H1 (cell line): ENCODE results near the gene RPL32. TPM values are rescaled to one million over a fixed set of nuclear protein-coding genes. Genes with fewer than 3 reads are reported as not detected.

Source experiments
- CTCF ChIA-PET: fragments of 300-600 bp; sonication (Branson Sonifier 250); formaldehyde crosslinking; loops from one replicate; lab custom pipeline; 2021; ENCODE audit not compliant: partially characterized antibody; lab: Charles Lee
- POLR2A ChIA-PET: fragments of 300-600 bp; sonication (Branson Sonifier 250); formaldehyde crosslinking; loops from one replicate; lab custom pipeline; 2021; ENCODE audit warnings: inconsistent platforms; ENCODE audit not compliant: partially characterized antibody; lab: Charles Lee
- DNase-seq, 2 experiments: peaks; one replicate each; pipeline versions ENCODE4 v3.0.0 to v3.0.0-alpha.2; 2010 to 2022; ENCODE audit warnings: low spot score in 2 of 2, low read depth in 1 of 2, mixed read lengths in 1 of 2
- FAIRE-seq: peaks from 2 replicates; lab custom pipeline; 2011; peaks lifted over from hg19 to GRCh38; lab: Jason Lieb, UNC
- H2AFZ ChIP-seq: 2 replicates; pipeline ENCODE4 v1.8.1; 2012; ENCODE audit warnings: low read length, inconsistent platforms
- H2AK5ac ChIP-seq: 2 replicates; pipeline ENCODE4 v1.6.1; 2013; ENCODE audit warnings: low read depth, low read length
- H2BK120ac ChIP-seq: replicated peaks from 2 replicates; pipeline ENCODE3; 2013; ENCODE audit warnings: low read depth, low read length, inconsistent platforms
- H2BK12ac ChIP-seq: 2 replicates; pipeline ENCODE4 v1.6.1; 2013; ENCODE audit warnings: low read depth, low read length
- H2BK15ac ChIP-seq: 2 replicates; pipeline ENCODE4 v1.6.1; 2013; ENCODE audit warnings: low read length
- H2BK20ac ChIP-seq: 2 replicates; pipeline ENCODE4 v1.6.1; 2013; ENCODE audit warnings: low read length
- H2BK5ac ChIP-seq: 2 replicates; pipeline ENCODE4 v1.6.1; 2013; ENCODE audit warnings: low read depth, low read length
- H3K14ac ChIP-seq: 2 replicates; pipeline ENCODE4 v1.6.1; 2013; ENCODE audit warnings: inconsistent platforms; ENCODE audit not compliant: insufficient read length
- H3K18ac ChIP-seq: 2 replicates; pipeline ENCODE4 v1.6.1; 2013; ENCODE audit warnings: low read length; ENCODE audit errors: extremely low read depth
- H3K23ac ChIP-seq: 2 replicates; pipeline ENCODE4 v1.6.1; 2013; ENCODE audit warnings: inconsistent platforms; ENCODE audit not compliant: insufficient read length
- H3K23me2 ChIP-seq: 2 replicates; pipeline ENCODE4 v1.6.1; 2013; ENCODE audit warnings: low read depth, low read length
- H3K27ac ChIP-seq: 2 replicates; pipeline ENCODE4 v1.6.1; 2011; ENCODE audit warnings: low read depth, low read length, inconsistent platforms
- H3K27me3 ChIP-seq, 4 experiments: replicated peaks in 1 of 4; 1 replicate in 1 of 4; 2 replicates in 3 of 4; pipeline versions ENCODE4 v1.6.1 to v1.8.1; 2011 to 2013; ENCODE audit warnings: low read length in 3 of 4, mild to moderate bottlenecking in 3 of 4, inconsistent platforms in 2 of 4, mixed read lengths in 2 of 4, moderate library complexity in 1 of 4; ENCODE audit not compliant: control insufficient read depth in 3 of 4, insufficient read depth in 3 of 4; ENCODE audit errors: extremely low read depth in 1 of 4
- H3K36me3 ChIP-seq, 4 experiments: 2 replicates each; pipeline versions ENCODE4 v1.6.1 to v1.8.1; 2011 to 2013; ENCODE audit warnings: mild to moderate bottlenecking in 4 of 4, low read length in 3 of 4, moderate library complexity in 2 of 4, control low read depth in 1 of 4, inconsistent platforms in 1 of 4; ENCODE audit not compliant: insufficient read depth in 4 of 4, control insufficient read depth in 2 of 4
- H3K4ac ChIP-seq: replicated peaks from 2 replicates; pipeline ENCODE3; 2013; ENCODE audit warnings: low read length, low read depth, mixed read lengths, inconsistent platforms; ENCODE audit not compliant: insufficient read length
- H3K4me1 ChIP-seq, 4 experiments: replicated peaks in 1 of 4; 1 replicate in 1 of 4; 2 replicates in 3 of 4; pipeline versions ENCODE4 v1.6.1 to v1.8.1; 2011 to 2013; ENCODE audit warnings: low read length in 3 of 4, inconsistent platforms in 2 of 4, mixed read lengths in 1 of 4; ENCODE audit not compliant: insufficient read depth in 4 of 4, control insufficient read depth in 3 of 4
- H3K4me2 ChIP-seq, 2 experiments: 2 replicates each; pipeline versions ENCODE4 v1.6.1 to v1.8.1; 2011 to 2013; ENCODE audit warnings: low read depth in 2 of 2, low read length in 2 of 2, control low read depth in 1 of 2, inconsistent platforms in 1 of 2, mild to moderate bottlenecking in 1 of 2; ENCODE audit not compliant: insufficient read depth in 1 of 2
- H3K4me3 ChIP-seq, 4 experiments: fragments of 200-600, 300-600 bp in 1 of 4; sonication (generic), shearing (Covaris generic), sonication (Bioruptor Twin) in 1 of 4; 2 replicates each; pipeline versions ENCODE4 v1.5.1 to v1.8.1; 2011 to 2016; ENCODE audit warnings: low read length in 4 of 4, low read depth in 3 of 4, control low read depth in 2 of 4, inconsistent platforms in 2 of 4, mild to moderate bottlenecking in 2 of 4, mixed read lengths in 1 of 4, moderate library complexity in 1 of 4; ENCODE audit not compliant: insufficient read depth in 2 of 4; ENCODE audit errors: extremely low read depth in 1 of 4
- H3K56ac ChIP-seq: replicated peaks from 2 replicates; pipeline ENCODE3; 2013; ENCODE audit warnings: low read depth, mild to moderate bottlenecking, mixed read lengths, low read length, inconsistent platforms; ENCODE audit not compliant: insufficient read length
- H3K79me1 ChIP-seq: 2 replicates; pipeline ENCODE4 v1.6.1; 2013; ENCODE audit warnings: low read depth, low read length, control low read depth
- H3K79me2 ChIP-seq, 2 experiments: 2 replicates each; pipeline versions ENCODE4 v1.6.1 to v1.8.1; 2012 to 2013; ENCODE audit warnings: low read length in 2 of 2, mild to moderate bottlenecking in 2 of 2, inconsistent platforms in 1 of 2; ENCODE audit not compliant: insufficient read depth in 2 of 2, control insufficient read depth in 1 of 2
- H3K9ac ChIP-seq, 4 experiments: replicated peaks in 1 of 4; 1 replicate in 1 of 4; 2 replicates in 3 of 4; pipeline versions ENCODE4 v1.6.1 to v1.8.1; 2011 to 2013; ENCODE audit warnings: low read depth in 3 of 4, low read length in 3 of 4, control low read depth in 2 of 4, mild to moderate bottlenecking in 2 of 4, moderate library complexity in 2 of 4, inconsistent platforms in 1 of 4; ENCODE audit errors: extremely low read depth in 1 of 4
- H3K9me3 ChIP-seq, 2 experiments: 2 replicates each; pipeline versions ENCODE4 v1.6.1 to v1.8.1; 2012 to 2013; ENCODE audit warnings: mild to moderate bottlenecking in 2 of 2, moderate library complexity in 2 of 2, control low read depth in 1 of 2, inconsistent platforms in 1 of 2, low read depth in 1 of 2, low read length in 1 of 2, mixed read lengths in 1 of 2; ENCODE audit not compliant: insufficient read depth in 2 of 2
- H4K20me1 ChIP-seq, 2 experiments: replicated peaks in 1 of 2; 2 replicates each; pipeline versions ENCODE3 to v1.8.1; 2011 to 2013; ENCODE audit warnings: inconsistent platforms in 2 of 2, low read length in 2 of 2, mild to moderate bottlenecking in 1 of 2; ENCODE audit not compliant: insufficient read depth in 2 of 2, control insufficient read depth in 1 of 2
- H4K5ac ChIP-seq: 2 replicates; pipeline ENCODE4 v1.6.1; 2013; ENCODE audit warnings: low read length, low read depth, mixed read lengths, inconsistent platforms; ENCODE audit not compliant: insufficient read length
- H4K8ac ChIP-seq: 2 replicates; pipeline ENCODE4 v1.8.0; 2013; ENCODE audit warnings: mild to moderate bottlenecking, moderate library complexity, low read length, inconsistent platforms; ENCODE audit not compliant: insufficient read depth; ENCODE audit errors: extremely low read depth
- H4K91ac ChIP-seq: replicated peaks from 2 replicates; pipeline ENCODE3; 2013; ENCODE audit warnings: low read length, mixed read lengths, inconsistent platforms; ENCODE audit not compliant: insufficient read length
- CEBPB ChIP-seq: IDR thresholded peaks from 2 replicates; pipeline ENCODE4 v1.6.1; 2012; ENCODE audit warnings: low read depth, low read length
- FOSL1 ChIP-seq: IDR thresholded peaks from 2 replicates; pipeline ENCODE4 v1.6.1; 2011; ENCODE audit warnings: mild to moderate bottlenecking, low read depth, low read length, moderate library complexity; ENCODE audit not compliant: insufficient read depth
- MAFK ChIP-seq: IDR thresholded peaks from 2 replicates; pipeline ENCODE4 v1.6.1; 2012; ENCODE audit warnings: low read depth, mild to moderate bottlenecking, improper control_type of control experiment, low read length
- SIRT6 ChIP-seq: IDR thresholded peaks from one replicate; pipeline ENCODE4 v1.7.1; 2012; ENCODE audit warnings: low read length, inconsistent platforms
- WGBS, 2 experiments: shearing (Covaris generic) in 1 of 2; methylation state at CpG; one replicate each; pipeline versions ENCODE4 v1.1.6 to v1.1.7; 2013 to 2015; ENCODE audit warnings: low lambda C conversion rate in 2 of 2, mixed read lengths in 2 of 2, inconsistent platforms in 1 of 2, low coverage in 1 of 2, missing lambda C conversion rate in 1 of 2; ENCODE audit not compliant: insufficient replicate concordance in 2 of 2, insufficient coverage in 1 of 2, insufficient read length in 1 of 2; ENCODE audit errors: extremely low coverage in 1 of 2, missing lambda C conversion rate in 1 of 2; 5-methylcytosine and 5-hydroxymethylcytosine counted together
- polyA plus RNA-seq, 7 experiments: library from polyadenylated mRNA; depleted of rRNA in 3 of 7; stranded (reverse) in 5 of 7; unstranded in 2 of 7; fragments of >200 nt in 5 of 7; fragments of 200-250 nt in 2 of 7; gene quantifications; 1 replicate in 5 of 7; 2 replicates in 1 of 7; 4 replicates in 1 of 7; pipeline versions ENCODE4 v1.2.1 to v1.2.3, GENCODE V29; 2011 to 2013; ENCODE audit warnings: missing spikeins in 2 of 7, mixed read lengths in 2 of 7
- total RNA-seq: library from RNA; stranded (reverse); fragmentation: NEBNext Ultra II Directional; extraction: Animal tissue kit (Norgen Biotek cat#: 25700); gene quantifications from 2 replicates; pipeline ENCODE4 v1.2.1, GENCODE V29; 2021
- TF ChIP-seq, protein P1 (sequence below), 3 experiments: IDR thresholded peaks; 1 replicate in 2 of 3; 2 replicates in 1 of 3; pipeline versions ENCODE4 v1.5.1 to v1.6.1; 2011; ENCODE audit warnings: low read length in 3 of 3, mild to moderate bottlenecking in 3 of 3, inconsistent platforms in 2 of 3, low read depth in 1 of 3, moderate library complexity in 1 of 3; ENCODE audit not compliant: insufficient read depth in 1 of 3; ENCODE audit errors: control extremely low read depth in 1 of 3

Gene RPL32
- total and polyA plus RNA-seq, 2 of the 8 experiments (the other 6 are each of a cell fraction or from before 2014, with no cell fraction given) = 1,443 to 2,043 TPM

DNA sequence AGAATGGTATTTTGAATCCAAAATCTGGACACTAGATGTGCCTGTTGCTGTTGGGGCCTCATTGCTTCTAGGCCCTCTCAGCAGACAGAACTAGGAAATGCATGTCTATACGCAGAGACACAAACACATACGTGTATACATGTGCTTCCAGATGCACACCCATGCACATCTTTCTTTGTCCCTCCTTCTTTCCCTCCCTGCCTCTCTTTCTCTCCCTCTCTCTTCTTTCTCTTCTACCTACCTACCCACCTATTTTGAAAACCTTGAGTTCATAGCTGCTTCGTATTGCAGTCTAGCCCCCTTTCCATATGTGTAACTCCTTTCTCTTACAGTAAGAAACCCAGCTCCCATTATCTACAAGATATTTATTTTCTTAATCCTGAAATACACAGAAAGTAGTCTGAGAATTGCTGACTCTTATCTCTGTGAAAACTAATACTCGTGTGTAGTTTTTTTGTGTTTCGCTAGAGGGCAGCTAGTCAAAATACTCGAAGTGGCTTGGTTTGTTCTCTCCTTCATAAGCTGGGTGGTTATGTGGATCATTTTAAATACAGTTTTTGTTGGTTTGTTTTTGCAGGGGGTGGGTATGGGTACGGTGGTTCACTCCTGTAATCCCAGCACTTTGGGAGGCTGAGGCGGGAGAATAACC, 18.5 kb downstream of the RPL32 start:
- no peak overlapping the region for H3K4me3 ChIP-seq
- no peak overlapping the region for H4K8ac ChIP-seq
- no peak overlapping the region for H3K9ac ChIP-seq
- ChIA-PET CTCF (interaction anchor here (0.7 to 10.2 kb wide), 17 partner anchors 9 to 69 kb away, joined by 3 to 83 read pairs (median 4); no protein-coding TSS in a partner anchor), POLR2A (interaction anchor here (28.5 kb wide), 1 partner anchor 12 kb away, joined by 661 read pairs; the partner anchor contains the start of gene RPL32)
- H3K23me2 ChIP-seq = no peaks in the 10 kb centered on the region
- H3K79me1 ChIP-seq = no peaks in the 10 kb centered on the region
- H3K4ac ChIP-seq = no peak overlapping the region
- no peak overlapping the region for H3K23ac ChIP-seq
- no peak overlapping the region for H2AK5ac ChIP-seq
- 64% methylated on average over 7 of the region's 8 CpGs; no CpG with 5 or more reads in 1 of the 2 experiments for WGBS, 2 experiments
- no peak overlapping the region for H3K14ac ChIP-seq
- FAIRE-seq (no peak), DNase-seq (no peak)
- peaks cover 0 to 3% (median 0%) of the 10 kb centered on the region in 4 experiments; a peak in 2 of 8 replicates for H3K36me3 ChIP-seq
- H3K27me3 ChIP-seq = no peaks in the 10 kb centered on the region
- H4K91ac ChIP-seq = no peak overlapping the region
- H3K9me3 ChIP-seq = no peaks in the 10 kb centered on the region
- no peak overlapping the region for H2BK5ac ChIP-seq
- H4K20me1 ChIP-seq = peaks cover 0 to 1% of the 10 kb centered on the region in 2 experiments
- no peak overlapping the region for H2BK120ac ChIP-seq
- no peaks in the 10 kb centered on the region; a peak in 1 of 7 replicates for H3K4me1 ChIP-seq
- H3K4me2 ChIP-seq = no peak overlapping the region
- H2AFZ ChIP-seq = no peak overlapping the region
- no peak overlapping the region for H2BK15ac ChIP-seq
- no peak overlapping the region for H2BK20ac ChIP-seq
- no peak overlapping the region for H3K56ac ChIP-seq
- no peaks in the 10 kb centered on the region for H3K79me2 ChIP-seq
- H3K27ac ChIP-seq = no peak overlapping the region
- no peak overlapping the region for H3K18ac ChIP-seq
- no peak overlapping the region for H2BK12ac ChIP-seq
- TF ChIP-seq SIRT6 (no peak), CEBPB (no peak), FOSL1 (no peak), MAFK (no peak)
- TF ChIP-seq, protein P1, sequence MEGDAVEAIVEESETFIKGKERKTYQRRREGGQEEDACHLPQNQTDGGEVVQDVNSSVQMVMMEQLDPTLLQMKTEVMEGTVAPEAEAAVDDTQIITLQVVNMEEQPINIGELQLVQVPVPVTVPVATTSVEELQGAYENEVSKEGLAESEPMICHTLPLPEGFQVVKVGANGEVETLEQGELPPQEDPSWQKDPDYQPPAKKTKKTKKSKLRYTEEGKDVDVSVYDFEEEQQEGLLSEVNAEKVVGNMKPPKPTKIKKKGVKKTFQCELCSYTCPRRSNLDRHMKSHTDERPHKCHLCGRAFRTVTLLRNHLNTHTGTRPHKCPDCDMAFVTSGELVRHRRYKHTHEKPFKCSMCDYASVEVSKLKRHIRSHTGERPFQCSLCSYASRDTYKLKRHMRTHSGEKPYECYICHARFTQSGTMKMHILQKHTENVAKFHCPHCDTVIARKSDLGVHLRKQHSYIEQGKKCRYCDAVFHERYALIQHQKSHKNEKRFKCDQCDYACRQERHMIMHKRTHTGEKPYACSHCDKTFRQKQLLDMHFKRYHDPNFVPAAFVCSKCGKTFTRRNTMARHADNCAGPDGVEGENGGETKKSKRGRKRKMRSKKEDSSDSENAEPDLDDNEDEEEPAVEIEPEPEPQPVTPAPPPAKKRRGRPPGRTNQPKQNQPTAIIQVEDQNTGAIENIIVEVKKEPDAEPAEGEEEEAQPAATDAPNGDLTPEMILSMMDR (IDR thresholded peaks at IDR 0.05; ENCODE audit: control extremely low read depth in 1 of 3, insufficient read depth in 1 of 3, low read depth in 1 of 3, low read length in 3 of 3) = peak in 2 of 3 experiments; percentile 23 to 26; a peak in 2 of 4 replicates
- H4K5ac ChIP-seq = no peak overlapping the region
